ENCODE data around the gene DSTYK. TPM values are rescaled to one million over a fixed set of nuclear protein-coding genes. Genes with fewer than 3 reads are reported as not detected.
A peak's percentile ranks its signal among the peaks of the same experiment; 100 is the strongest.

Gene DSTYK
- total RNA-seq, 1 donor from 2014 or later = 11.6 TPM

DNA sequence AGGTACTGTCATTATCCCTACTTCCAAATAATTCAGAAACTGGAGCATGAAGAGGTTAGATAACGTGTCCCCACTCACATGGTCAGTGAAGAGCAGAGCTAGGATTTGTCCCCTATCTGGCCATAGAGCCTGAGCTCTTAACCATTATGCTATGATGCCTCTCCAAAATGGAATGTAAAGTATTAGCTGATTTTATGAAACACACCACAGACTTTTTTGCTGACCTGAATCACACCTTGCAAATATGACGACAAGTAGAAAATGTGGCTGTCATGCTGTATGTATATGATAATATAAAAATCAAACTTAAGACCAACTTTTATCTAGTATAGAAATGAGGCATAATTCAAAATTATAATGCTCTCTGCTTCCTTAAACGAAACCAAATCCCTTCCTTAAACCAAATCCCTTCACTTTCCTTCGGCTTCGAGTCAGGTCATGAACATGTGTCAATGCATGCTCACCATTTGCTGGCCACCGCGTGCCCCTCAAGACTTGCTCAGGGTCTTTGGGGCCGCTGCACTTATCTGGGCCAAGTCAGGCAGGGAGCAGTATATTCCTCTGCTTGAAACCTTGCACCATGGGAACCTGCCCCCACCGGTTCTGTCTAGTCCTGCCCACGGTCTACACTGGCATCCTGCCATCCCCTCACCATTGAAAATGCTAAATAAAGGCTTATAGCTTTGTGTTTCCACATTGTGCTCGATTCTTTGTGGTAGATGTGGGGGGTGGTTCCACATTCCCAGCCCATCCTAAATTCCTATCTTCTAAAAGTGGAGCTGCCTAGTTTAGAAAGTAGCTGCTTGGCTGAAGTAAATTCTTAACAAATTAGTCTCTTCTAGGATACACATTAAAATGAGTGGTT, 14.6 kb upstream of the DSTYK start:
- DNase-seq (ENCODE audit: low read depth) = peak; percentile 91

DNA sequence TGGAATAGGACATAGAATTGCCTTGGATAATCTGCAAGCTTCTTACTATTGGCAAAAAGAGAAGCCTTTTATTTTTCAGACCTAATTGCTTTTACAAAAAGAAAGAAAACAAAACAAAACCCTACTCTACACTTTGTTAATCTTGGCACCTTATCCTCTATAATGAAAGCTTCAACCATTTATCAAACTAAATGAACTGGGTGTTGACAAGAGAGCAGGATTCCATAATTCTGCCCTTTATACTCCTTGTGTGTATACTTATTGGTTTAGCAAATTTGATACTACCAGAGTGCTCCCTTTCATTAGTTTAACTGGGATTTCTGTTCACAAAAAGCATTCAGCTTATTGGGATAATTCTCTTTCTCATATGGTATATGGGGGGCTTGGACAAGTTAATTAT, 13.2 kb upstream of the DSTYK start:
- no peak for DNase-seq (ENCODE audit: low read depth)

DNA sequence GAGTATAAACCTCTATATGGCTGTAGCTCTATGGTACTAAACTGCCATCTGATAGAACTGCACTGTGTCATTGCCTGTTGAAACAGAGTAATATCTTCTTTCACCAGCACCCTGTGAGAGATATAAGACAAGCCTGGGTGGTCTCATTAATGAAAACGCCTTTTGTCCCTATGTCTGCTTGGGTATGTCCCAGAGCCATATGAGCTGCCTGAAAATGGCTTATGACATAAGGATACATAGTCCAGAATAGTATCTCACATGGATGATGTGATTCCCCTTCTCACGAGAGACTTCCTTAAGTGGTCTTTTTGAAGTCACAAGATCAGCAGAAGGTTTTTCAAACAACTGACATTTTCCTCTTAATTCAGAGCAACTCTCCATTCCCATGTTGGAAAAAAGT, 8.9 kb upstream of the DSTYK start:
- DNase-seq (ENCODE audit: low read depth) = no peak

DNA sequence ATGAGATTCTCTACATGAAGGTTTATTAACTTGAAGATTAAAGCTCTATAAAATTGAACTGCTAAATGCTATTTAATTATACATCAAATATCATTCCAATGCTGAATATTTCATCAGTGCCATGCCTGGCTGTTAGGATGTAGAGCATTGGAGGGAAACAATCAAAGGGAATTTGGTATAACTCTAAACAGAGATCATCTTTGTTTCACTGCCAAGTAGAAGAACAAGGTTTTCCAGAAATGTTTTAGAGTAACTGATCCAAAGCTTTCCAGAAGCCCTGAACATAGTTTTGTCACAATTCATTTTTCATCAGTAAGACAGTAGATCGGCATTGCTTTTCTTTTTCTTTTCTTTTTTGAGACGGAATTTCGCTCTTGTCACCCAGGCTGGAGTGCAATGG, 5.9 kb upstream of the DSTYK start:
- DNase-seq (ENCODE audit: low read depth) = no peak

DNA sequence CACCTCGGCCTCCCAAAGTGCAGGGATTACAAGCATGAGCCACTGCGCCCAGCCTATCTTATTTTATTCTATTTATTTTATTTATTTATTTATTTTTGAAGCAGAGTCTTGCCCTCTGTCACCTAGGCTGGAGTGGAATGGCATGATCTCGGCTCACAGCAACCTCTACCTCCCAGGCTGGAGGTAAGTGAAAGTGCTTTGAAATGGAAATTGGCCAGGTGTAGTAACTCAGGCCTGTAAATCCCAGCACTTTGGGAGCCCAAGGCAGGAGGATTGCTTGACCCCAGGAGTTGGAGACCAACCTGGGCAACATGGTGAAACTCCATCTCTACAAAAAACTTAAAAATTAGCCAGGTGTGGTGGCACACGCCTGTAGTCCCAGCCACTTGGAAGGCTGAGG, 5.1 kb upstream of the DSTYK start:
- DNase-seq (ENCODE audit: low read depth) = no peak

DNA sequence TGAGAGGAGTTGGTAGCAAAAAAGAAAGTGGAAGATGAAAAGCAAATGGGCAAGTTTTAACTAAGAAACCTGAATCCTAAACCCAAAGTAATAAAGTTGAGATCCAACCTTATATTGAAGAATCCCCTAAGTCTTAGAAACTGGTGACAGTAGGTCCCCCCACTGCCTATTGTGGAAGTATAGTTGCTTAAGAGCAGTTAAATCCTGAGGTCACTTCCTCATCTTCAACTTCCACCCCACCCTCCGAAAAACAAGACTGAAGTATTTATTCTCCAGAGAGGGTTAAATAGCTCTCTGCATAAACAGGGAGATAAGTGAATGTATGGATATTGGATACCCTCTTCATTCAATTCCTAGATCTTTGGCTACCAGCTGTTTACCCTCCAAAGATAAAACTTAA, 3.3 kb upstream of the DSTYK start:
- DNase-seq (ENCODE audit: low read depth) = no peak

DNA sequence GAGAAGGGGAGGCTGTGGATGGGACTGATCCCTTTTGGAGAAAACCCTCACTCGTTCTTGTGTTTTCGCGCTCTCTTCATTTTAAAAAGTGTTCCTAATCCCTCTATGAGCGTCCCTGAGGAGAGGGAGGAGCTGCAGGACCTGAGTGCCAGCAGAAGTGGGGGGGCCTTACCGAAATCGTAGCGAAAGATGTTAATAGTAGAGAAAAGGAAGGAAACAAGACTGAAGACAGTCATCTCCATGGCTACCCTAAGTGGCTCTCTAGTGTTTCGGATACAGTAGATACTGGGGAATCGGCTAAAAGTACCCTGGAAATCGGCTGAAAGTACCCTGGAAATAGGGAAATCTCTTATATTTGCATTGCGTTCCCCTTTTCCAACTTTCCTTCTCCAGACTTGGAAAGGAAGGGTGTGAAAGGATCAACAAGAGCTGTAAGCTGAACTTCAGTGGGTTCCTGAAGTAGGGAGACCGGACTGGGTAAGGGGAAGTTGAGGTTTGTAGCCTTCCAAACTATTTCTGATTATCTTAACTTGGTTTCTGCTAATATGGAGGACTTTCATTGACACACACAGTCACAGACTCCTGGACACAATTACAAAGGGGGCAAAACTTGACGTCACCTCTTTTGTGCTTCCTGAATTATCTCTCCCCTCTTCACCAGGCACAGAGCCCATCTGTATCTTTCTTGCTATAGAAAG, 486 bp upstream of the DSTYK start:
- no peak for DNase-seq (ENCODE audit: low read depth)

DNA sequence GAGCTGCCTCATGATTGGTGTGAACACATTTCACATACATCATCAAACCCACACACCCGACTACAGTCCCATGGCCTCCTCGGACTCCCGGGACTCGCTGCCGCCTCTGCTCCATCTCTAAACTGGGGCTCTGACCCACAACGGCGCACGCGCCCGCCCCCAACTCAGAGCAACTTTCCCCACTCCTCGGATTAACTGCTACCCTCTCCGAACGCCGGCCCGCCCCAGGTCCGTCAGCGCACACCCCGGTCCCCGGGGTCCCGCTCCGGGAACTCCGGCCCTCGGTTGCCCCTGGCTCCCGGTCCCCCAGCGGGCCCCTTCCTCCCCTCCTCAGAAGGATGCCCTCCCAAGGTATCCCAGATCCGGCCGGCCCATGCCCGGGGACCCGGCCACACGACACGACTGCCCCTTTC, 740 bp downstream of the DSTYK start:
- peak; percentile 26 for DNase-seq (ENCODE audit: low read depth)

DNA sequence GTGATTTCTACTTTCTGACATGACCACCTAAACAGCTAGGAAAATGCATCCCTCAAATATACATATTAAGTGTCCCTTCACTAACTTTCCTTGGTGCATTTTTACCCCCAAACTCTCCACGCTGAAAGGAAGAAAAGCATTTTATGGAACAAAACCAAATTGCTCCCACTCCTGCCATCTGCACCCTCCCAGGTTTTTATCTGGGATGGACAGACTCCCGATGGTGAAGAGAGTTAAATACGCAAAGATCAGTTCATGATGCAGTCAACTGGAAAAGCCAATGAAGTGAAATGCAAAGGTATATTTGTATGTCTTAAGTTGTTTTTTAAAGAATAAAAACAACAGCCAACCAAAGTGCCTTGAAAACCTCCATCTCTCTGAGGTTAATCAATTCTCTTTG, 2.7 kb downstream of the DSTYK start:
- DNase-seq (ENCODE audit: low read depth) = no peak

DNA sequence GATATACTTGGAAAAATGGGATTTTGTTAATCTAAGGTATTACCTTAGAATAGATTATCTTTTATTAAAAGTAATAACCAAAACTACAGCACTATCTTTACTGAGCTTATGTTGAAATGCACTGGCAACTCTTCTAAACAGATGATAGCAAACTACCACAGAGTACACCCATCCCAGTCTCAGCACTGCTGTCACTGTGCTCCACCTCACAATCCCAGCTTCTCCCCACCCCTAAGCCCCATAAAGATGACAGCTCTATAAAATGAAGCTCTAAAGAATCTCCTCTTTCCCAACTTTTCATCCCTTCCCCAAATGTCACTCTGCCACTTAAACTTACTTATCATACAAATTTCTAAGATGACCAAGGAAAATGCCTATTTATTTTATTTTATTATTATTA, 6.4 kb downstream of the DSTYK start:
- DNase-seq (ENCODE audit: low read depth) = no peak

DNA sequence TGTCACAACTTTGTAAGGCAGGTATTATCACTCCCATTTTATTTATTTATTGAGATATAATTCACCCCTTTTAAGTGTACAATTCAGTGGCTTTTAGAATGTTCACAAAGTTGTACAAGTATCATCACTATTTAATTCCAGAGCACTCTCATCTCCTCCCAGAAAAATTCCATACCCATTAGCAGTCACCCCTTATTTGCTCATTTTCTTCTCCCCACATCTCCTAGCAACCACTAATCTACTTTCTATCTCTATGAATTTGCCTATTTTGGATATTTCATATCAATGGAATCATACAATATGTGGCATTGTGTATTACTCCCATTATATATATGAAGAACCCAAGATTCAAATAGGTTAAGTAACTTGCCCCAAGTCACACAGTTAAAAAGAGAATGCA, 7.0 kb downstream of the DSTYK start:
- DNase-seq (ENCODE audit: low read depth) = peak; percentile 6

DNA sequence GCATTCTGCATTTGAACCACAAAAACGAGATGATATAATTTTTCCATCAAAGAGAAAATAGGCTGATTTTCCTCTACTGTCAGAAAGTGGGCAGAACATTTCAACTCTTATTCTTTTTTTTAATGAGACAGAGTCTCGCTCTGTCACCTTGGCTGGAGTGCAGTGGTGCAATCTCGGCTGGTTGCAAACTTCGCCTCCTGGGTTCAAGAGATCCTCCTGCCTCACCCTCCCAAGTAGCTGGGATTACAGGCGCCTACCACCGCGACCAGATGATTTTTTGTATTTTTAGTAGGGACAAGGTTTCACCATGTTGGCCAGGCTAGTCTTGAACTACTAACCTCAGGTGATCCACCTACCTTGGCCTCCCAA, 11.6 kb downstream of the DSTYK start:
- no peak for DNase-seq (ENCODE audit: low read depth)

DNA sequence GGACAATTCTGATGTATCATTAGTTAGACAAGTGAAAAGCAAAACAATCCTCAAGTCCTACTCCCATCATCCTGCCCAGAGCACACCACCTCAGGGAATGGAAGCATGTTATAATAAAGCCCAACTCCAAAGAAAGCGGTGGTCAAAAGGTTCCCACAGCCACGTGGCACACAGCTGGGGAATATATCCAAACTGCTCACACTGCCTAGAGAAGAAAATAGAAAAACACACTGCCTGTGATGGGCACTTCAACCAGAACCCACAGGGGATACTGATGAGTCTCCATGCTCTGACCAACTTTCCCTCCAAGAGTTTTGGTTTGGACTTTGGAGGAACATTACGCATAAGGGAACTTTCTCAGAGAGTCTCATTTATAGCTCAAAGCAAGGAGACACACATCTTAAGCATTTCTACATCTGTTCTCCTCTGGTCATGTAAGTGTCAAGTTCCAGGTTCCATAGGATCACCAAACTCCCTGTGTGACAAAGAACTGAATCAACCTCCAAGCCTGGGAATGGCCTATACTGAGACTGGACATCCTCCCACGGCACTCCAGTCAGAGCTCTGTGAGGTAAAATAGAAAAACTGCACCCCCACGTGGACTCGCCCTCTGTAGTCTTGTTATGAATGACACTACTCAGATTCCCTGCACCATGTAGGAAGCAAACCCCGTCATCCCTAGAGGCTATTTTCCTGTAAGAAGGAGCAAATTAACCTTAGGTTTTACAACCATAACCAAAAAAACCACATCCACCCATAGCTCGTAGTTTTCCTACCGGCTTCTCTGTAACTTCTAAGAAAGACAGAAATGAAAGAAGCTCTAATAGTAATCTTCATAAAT, 12.2 kb downstream of the DSTYK start:
- DNase-seq (ENCODE audit: low read depth) = peak; percentile 53

DNA sequence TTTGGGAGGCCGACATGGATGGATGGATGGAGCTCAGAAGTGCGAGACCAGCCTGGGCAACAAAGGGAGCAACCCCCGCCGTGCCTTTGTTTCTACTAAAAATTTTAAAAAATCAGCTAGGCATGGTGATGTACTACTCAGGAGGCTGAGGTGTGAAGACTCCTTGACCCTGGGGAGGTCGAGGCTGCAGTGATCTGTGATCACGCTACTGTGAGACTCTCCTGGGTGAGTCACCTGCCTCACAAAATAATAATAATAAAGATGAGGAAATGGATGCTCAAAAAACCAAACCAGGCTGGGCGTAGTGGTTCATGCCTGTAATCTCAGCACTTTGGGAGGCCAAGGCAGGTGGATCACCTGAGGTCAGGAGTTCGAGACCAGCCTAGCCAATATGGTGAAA, 19.2 kb downstream of the DSTYK start:
- DNase-seq (ENCODE audit: low read depth) = no peak

DNA sequence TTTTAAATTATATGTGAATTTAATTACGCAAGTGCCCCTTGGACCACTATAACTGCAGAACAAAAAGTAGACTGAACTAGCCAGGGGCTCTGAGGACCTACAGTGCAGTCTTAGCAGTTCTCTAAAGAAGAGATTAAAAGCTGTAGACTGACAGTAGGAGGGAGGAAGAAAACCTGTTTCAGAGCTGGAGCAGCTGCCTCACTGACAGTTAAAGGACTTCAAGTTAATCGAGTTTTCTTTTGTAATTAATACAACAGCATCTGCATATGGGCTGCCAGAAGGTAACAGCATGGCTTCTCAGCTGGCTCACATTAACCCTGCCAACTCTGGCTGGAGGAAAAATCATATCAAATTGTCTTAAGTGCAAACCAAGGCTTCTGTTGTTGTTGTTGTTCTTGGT, 19.9 kb downstream of the DSTYK start:
- peak; percentile 13 for DNase-seq (ENCODE audit: low read depth)

DNA sequence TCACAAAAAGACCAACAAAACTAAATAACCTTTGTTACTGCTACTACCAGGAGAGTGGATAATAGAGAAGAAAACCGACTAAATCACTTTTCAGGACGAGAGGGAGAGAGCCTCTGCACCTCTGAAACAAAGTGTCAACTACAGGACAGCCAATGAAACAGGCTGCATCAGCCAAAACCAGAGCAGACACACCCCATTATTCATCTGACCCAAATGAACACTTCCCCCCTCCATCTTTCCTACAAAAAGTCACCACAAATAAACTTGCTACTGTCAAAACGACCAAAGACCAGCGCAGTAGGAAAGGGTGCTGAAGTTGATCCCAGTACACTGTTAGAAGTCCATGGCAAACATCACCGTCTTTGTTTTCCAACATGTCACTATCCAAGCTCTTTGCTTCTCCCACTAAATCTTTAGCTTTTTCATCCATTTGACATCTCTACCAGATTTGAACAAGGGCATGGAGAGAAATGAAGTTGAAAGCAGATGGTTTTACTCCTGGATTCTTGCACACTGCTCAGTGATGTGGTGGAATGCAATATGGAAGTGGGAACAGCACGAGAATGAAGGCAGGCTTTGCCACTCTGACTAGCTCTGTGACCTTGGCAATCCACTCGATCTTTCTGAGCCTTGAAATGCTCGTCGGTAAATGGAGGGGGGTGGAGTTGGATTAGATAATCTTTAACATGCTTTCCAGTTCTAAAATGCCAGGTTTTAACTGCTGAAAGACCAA, 20.5 kb downstream of the DSTYK start:
- no peak for DNase-seq (ENCODE audit: low read depth)

DNA sequence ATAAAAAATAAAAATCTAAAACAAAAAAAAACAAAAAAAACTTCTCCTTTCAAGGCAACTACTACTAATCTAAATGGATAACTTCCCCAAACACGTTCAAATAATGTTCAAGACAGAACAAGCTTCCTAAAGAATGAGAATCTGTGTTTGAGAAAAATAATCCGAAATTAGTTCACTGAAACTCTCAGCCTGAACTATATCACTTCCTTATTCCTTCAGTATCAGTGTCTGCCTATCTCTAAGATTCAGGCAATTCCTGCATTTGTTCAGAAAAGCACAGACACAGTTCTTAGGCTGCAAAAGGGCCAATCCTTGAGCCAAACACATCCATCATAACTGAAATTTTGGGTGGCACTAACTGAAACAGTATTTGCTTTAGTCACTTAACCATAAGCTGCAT, 22.4 kb downstream of the DSTYK start:
- no peak for DNase-seq (ENCODE audit: low read depth)

DNA sequence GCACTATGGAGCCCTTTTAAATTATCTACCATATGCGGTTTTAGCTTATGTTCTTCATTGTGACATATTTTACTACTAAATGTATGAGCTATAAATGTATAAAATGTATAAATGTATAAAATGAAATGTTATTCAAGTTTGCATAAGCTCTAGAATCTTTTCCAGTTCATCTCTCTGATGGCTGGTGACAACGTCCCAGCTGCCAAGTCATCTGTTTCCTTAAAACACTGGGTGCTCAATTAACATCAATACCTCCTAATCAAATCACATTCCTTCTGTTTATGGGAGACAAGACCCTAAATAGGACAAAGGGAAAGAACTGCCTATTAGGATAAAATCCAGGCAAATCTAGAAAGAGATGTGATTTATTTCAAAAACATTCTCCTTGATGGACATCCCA, 22.9 kb downstream of the DSTYK start:
- no peak for DNase-seq (ENCODE audit: low read depth)

DNA sequence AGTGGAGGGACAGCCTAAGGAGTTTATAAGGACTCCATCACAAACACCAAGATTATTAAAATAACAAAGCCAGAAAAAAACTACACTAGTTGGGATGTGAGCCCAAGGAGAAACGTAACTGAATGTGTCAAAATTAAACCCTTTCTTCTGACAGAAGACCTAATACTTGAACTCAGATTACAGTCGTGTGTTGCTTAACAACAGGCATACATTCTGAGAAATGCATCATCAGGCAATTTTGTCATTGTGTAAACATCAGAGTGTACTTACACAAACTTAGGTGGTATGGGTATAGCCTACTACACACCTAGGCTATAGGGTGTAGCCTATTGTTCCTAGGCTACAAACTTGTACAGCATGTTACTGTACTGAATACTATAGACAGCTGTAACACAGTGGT, 23.4 kb downstream of the DSTYK start:
- DNase-seq (ENCODE audit: low read depth) = no peak

DNA sequence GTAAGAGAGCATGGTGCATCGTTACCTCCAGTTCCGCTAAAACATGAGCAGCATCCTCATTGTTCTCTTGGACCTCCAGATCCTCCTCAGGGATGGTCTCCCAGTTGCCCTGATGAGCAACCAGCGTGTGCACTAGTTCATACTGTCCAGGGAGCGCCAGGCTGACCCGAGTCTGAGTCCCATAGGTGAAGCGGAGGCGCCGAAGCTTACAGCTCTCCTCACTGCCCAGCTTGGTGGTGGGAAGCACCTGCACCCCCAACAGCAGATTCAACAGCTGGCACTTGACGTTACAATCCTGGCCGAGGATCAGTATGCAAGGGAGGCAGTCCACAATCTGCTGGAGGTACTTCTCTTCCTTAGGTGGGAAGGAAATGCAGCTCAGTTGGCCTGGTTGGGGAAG, 24.1 kb downstream of the DSTYK start:
- DNase-seq (ENCODE audit: low read depth) = no peak

DNA sequence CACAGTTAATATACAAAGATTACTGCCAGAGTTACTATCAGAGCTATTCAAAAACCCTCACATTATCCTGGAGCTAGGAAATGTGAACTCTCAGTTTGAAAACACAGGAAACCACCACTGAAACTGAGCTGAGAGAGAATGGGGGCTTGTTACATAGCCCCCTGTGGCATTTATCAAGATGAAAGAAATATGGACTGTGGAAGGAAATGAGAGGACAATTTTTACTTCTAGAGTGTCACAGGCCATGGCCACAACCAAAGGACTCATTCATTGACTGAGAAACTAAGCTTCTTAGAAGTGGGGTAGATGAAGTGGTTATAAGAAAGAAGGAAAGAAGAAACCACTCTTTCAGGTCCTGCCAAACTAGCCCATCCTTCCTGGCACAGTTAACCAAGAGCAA, 25.3 kb downstream of the DSTYK start:
- no peak for DNase-seq (ENCODE audit: low read depth)

Measured in myocyte (in vitro differentiated cells).